ENCODE measurements around the gene VCPKMT.

Gene VCPKMT

GRCh38 chr14:50070230-50070629 lies 46.1 kb downstream of the VCPKMT start:
- Histone ChIP-seq H3K9ac (ENCODE audit: low read depth in 1 of 2, low read length in 2 of 2) (no peak overlapping the region), H3K9me3 (ENCODE audit: control insufficient read depth in 1 of 2, low read length in 2 of 2) (no peaks in the 10 kb centered on the region), H3K4me3 (ENCODE audit: low read depth in 1 of 2, low read length in 2 of 2) (no peak overlapping the region), H3K27me3 (ENCODE audit: control insufficient read depth in 1 of 2, insufficient read depth in 2 of 2, low read length in 2 of 2) (no peaks in the 10 kb centered on the region), H3K27ac (ENCODE audit: low read depth, low read length) (no peak overlapping the region), H3K36me3 (ENCODE audit: control insufficient read depth in 1 of 2, insufficient read depth in 2 of 2, low read length in 2 of 2) (no peaks in the 10 kb centered on the region), H3K4me1 (ENCODE audit: control insufficient read depth in 1 of 2, insufficient read depth in 2 of 2, low read length in 2 of 2) (peaks cover 8 to 11% of the 10 kb centered on the region in 2 donors)

GRCh38 chr14:50069325-50069724 lies 47.0 kb downstream of the VCPKMT start:
- H3K4me1 ChIP-seq (ENCODE audit: control insufficient read depth in 1 of 2, insufficient read depth in 2 of 2, low read length in 2 of 2), result peaks cover 8 to 11% of the 10 kb centered on the region in 2 donors
- no peak overlapping the region for H3K4me3 ChIP-seq (ENCODE audit: low read depth in 1 of 2, low read length in 2 of 2)
- H3K27me3 ChIP-seq (ENCODE audit: control insufficient read depth in 1 of 2, insufficient read depth in 2 of 2, low read length in 2 of 2), result no peaks in the 10 kb centered on the region
- no peaks in the 10 kb centered on the region for H3K36me3 ChIP-seq (ENCODE audit: control insufficient read depth in 1 of 2, insufficient read depth in 2 of 2, low read length in 2 of 2)
- H3K9me3 ChIP-seq (ENCODE audit: control insufficient read depth in 1 of 2, low read length in 2 of 2), result no peaks in the 10 kb centered on the region
- no peak overlapping the region for H3K9ac ChIP-seq (ENCODE audit: low read depth in 1 of 2, low read length in 2 of 2)
- no peak overlapping the region for H3K27ac ChIP-seq (ENCODE audit: low read depth, low read length)

DNA sequence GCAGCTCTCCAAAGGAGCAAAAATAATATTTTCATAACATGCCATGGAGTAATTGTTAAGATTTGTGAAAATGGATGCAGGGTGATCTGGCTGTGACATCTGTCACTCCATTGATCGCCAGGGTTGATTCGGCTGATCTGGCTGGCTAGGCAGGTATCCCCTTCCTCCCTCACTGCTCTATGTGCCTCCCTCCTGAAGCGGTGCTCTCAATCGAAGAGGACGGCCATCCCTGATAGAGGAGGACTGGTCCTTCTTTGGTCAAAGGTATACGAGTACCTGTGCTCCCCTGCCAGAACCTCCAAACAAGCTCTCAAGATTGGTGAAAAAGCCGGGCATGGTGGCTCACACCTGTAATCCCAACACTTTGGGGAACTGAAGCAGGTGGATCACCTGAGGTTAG lies 47.9 kb downstream of the VCPKMT start:
- no peaks in the 10 kb centered on the region for H3K9me3 ChIP-seq (ENCODE audit: control insufficient read depth in 1 of 2, low read length in 2 of 2)
- H3K4me3 ChIP-seq (ENCODE audit: low read depth in 1 of 2, low read length in 2 of 2), result no peak overlapping the region
- no peaks in the 10 kb centered on the region for H3K36me3 ChIP-seq (ENCODE audit: control insufficient read depth in 1 of 2, insufficient read depth in 2 of 2, low read length in 2 of 2)
- no peak overlapping the region for H3K9ac ChIP-seq (ENCODE audit: low read depth in 1 of 2, low read length in 2 of 2)
- H3K4me1 ChIP-seq (ENCODE audit: control insufficient read depth in 1 of 2, insufficient read depth in 2 of 2, low read length in 2 of 2), result peaks cover 11 to 15% of the 10 kb centered on the region in 2 donors
- no peaks in the 10 kb centered on the region for H3K27me3 ChIP-seq (ENCODE audit: control insufficient read depth in 1 of 2, insufficient read depth in 2 of 2, low read length in 2 of 2)
- H3K27ac ChIP-seq (ENCODE audit: low read depth, low read length), result no peak overlapping the region

DNA sequence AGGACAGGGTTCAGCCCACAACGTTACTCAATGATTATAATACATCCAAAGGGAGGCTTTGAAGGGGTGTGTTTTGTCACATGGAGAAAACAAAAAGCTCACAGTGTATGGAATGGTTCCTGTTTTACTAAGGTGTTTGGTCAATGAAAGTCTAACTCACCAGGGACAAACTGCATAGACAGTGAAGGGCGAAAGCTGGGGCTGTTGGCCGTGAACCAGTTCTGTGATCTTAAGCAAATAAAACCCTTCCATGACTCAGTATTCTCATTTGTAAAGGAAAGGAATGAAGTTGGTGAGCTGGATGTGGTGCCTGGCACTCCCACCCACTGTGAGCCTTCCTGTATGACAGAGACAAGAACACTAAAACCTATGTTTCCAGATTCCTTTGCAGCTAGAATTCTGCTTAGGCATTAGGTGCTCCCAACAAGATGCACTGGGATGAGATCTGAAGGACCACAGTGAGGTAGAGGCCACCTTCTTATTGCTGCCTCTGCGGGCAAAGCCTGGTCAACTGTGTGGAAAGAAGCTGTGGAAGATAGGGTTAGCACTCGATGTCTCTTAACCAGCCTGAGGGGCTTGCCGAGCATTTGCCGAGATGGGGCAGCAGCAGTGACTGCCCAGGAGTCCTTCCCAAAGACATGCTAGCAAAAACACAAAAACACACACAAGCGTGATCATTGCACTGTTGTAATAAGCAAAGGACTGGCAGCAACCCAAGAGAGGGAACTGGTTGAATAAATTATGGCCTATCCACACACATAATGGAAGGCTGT lies 48.5 kb downstream of the VCPKMT start:
- no peak overlapping the region for H3K9ac ChIP-seq (ENCODE audit: low read depth in 1 of 2, low read length in 2 of 2)
- peaks cover 14 to 18% of the 10 kb centered on the region in 2 donors for H3K4me1 ChIP-seq (ENCODE audit: control insufficient read depth in 1 of 2, insufficient read depth in 2 of 2, low read length in 2 of 2)
- H3K4me3 ChIP-seq (ENCODE audit: low read depth in 1 of 2, low read length in 2 of 2), result no peak overlapping the region
- H3K27me3 ChIP-seq (ENCODE audit: control insufficient read depth in 1 of 2, insufficient read depth in 2 of 2, low read length in 2 of 2), result no peaks in the 10 kb centered on the region
- no peak overlapping the region for H3K27ac ChIP-seq (ENCODE audit: low read depth, low read length)
- no peaks in the 10 kb centered on the region for H3K36me3 ChIP-seq (ENCODE audit: control insufficient read depth in 1 of 2, insufficient read depth in 2 of 2, low read length in 2 of 2)
- H3K9me3 ChIP-seq (ENCODE audit: control insufficient read depth in 1 of 2, low read length in 2 of 2), result no peaks in the 10 kb centered on the region

DNA sequence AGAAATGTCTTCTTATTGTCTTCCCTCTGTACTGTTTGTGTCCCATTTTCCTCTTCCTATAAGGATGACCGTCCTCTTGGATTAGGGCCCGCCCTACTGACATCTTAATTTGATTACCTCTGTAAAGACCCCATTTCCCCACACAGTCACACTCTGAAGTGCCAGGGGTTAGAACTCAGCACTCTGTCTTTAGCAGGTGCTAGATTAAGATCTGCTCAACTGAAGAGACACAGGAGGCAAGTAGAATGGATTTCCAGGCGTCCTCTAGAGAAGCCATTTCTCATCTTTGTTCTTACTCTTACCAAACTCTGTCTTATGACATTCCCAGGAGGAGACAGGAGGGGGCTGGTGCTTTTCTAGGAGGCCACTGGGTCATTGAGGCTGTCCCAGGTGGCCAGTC lies 50.8 kb downstream of the VCPKMT start:
- no peaks in the 10 kb centered on the region for H3K9me3 ChIP-seq (ENCODE audit: control insufficient read depth in 1 of 2, low read length in 2 of 2)
- H3K4me3 ChIP-seq (ENCODE audit: low read depth in 1 of 2, low read length in 2 of 2), result no peak overlapping the region
- no peaks in the 10 kb centered on the region for H3K27me3 ChIP-seq (ENCODE audit: control insufficient read depth in 1 of 2, insufficient read depth in 2 of 2, low read length in 2 of 2)
- H3K36me3 ChIP-seq (ENCODE audit: control insufficient read depth in 1 of 2, insufficient read depth in 2 of 2, low read length in 2 of 2), result no peaks in the 10 kb centered on the region
- H3K4me1 ChIP-seq (ENCODE audit: control insufficient read depth in 1 of 2, insufficient read depth in 2 of 2, low read length in 2 of 2), result peaks cover 38 to 41% of the 10 kb centered on the region in 2 donors
- H3K27ac ChIP-seq (ENCODE audit: low read depth, low read length), result no peak overlapping the region
- H3K9ac ChIP-seq (ENCODE audit: low read depth in 1 of 2, low read length in 2 of 2), result no peak overlapping the region

- no peaks in the 10 kb centered on the region for H3K36me3 ChIP-seq (ENCODE audit: control insufficient read depth in 1 of 2, insufficient read depth in 2 of 2, low read length in 2 of 2)
- no peaks in the 10 kb centered on the region for H3K9me3 ChIP-seq (ENCODE audit: control insufficient read depth in 1 of 2, low read length in 2 of 2)
- H3K9ac ChIP-seq (ENCODE audit: low read depth in 1 of 2, low read length in 2 of 2), result no peak overlapping the region
- no peaks in the 10 kb centered on the region for H3K27me3 ChIP-seq (ENCODE audit: control insufficient read depth in 1 of 2, insufficient read depth in 2 of 2, low read length in 2 of 2)
- H3K4me1 ChIP-seq (ENCODE audit: control insufficient read depth in 1 of 2, insufficient read depth in 2 of 2, low read length in 2 of 2), result peaks cover 42 to 47% of the 10 kb centered on the region in 2 donors
- no peak overlapping the region for H3K27ac ChIP-seq (ENCODE audit: low read depth, low read length)
- no peak overlapping the region for H3K4me3 ChIP-seq (ENCODE audit: low read depth in 1 of 2, low read length in 2 of 2)
Observed at GRCh38 chr14:50064993-50065392, 51.4 kb downstream of the VCPKMT start.

DNA sequence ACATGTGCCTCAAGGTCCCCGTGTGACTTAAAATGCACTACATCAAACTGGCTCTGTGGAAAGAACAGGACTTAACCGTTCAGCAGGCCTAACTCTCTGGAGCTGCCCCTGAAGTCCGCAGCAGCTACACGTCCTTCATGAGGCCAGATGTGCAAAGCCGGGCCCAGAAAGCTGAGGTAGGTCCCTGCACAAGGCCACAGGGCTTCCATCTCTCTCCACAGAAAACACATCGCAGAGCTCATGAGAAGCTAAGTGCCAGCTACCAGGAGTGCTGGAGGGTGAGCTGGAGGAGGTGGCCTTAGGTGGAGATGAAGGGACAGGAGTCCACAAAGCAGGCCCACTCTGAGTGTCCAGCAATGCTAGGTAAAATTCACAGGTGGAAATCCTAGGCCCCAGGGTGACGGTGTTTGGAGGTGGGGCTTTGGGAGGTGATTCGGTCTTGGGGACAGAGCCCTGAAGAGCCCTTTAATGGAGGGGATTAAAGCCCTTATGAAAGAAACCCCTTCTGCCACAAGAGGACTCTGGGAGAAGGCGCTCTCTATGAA lies 52.4 kb downstream of the VCPKMT start:
- Histone ChIP-seq H3K4me1 (ENCODE audit: control insufficient read depth in 1 of 2, insufficient read depth in 2 of 2, low read length in 2 of 2) (peaks cover 42 to 47% of the 10 kb centered on the region in 2 donors), H3K36me3 (ENCODE audit: control insufficient read depth in 1 of 2, insufficient read depth in 2 of 2, low read length in 2 of 2) (no peaks in the 10 kb centered on the region), H3K27ac (ENCODE audit: low read depth, low read length) (no peak overlapping the region), H3K9ac (ENCODE audit: low read depth in 1 of 2, low read length in 2 of 2) (no peak overlapping the region), H3K4me3 (ENCODE audit: low read depth in 1 of 2, low read length in 2 of 2) (no peak overlapping the region), H3K9me3 (ENCODE audit: control insufficient read depth in 1 of 2, low read length in 2 of 2) (no peaks in the 10 kb centered on the region), H3K27me3 (ENCODE audit: control insufficient read depth in 1 of 2, insufficient read depth in 2 of 2, low read length in 2 of 2) (no peaks in the 10 kb centered on the region)

DNA sequence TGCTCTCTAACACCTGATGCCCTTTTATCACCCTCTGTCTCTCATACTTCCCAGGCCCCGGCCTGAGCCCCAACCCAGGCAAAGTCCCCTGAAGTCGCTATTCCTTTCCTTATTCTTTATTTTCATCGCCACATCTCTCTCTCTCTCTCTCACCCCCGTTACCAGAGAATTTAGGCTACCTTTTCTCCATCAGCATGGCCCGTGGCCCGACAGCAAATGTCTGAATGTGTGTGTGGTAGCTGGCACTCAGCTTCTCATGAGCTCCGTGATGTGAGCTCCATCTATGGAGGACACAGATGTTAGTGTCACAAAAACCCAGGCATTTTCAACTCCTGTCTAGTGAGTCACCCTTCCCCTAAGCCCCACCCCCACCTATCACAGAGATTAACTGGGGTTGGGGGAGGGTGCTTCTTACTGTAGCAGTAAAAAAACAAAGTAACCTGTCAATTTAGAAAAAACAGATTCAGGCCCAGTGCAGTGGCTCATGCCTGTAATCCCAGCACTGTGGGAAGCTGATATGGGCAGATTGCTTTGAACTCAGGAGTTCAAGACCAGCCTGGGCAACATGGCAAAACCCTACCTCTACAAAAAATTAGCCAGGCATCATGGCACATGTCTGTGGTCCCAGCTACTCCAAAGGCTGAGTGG lies 53.8 kb downstream of the VCPKMT start:
- Histone ChIP-seq H3K9ac (ENCODE audit: low read depth in 1 of 2, low read length in 2 of 2) (peak overlapping the region; percentile 27 to 48), H3K27me3 (ENCODE audit: control insufficient read depth in 1 of 2, insufficient read depth in 2 of 2, low read length in 2 of 2) (no peaks in the 10 kb centered on the region), H3K4me1 (ENCODE audit: control insufficient read depth in 1 of 2, insufficient read depth in 2 of 2, low read length in 2 of 2) (peaks cover 43 to 48% of the 10 kb centered on the region in 2 donors), H3K4me3 (ENCODE audit: low read depth in 1 of 2, low read length in 2 of 2) (peak overlapping the region in 1 of 2 donors; percentile 36), H3K27ac (ENCODE audit: low read depth, low read length) (peak overlapping the region; percentile 68), H3K9me3 (ENCODE audit: control insufficient read depth in 1 of 2, low read length in 2 of 2) (no peaks in the 10 kb centered on the region), H3K36me3 (ENCODE audit: control insufficient read depth in 1 of 2, insufficient read depth in 2 of 2, low read length in 2 of 2) (no peaks in the 10 kb centered on the region)

- Histone ChIP-seq H3K27me3 (ENCODE audit: control insufficient read depth in 1 of 2, insufficient read depth in 2 of 2, low read length in 2 of 2) (no peaks in the 10 kb centered on the region), H3K9ac (ENCODE audit: low read depth in 1 of 2, low read length in 2 of 2) (peak overlapping the region; percentile 27 to 48)
Observed at GRCh38 chr14:50061664-50062437, 54.5 kb downstream of the VCPKMT start.

More at GRCh38 chr14:50061664-50062437, 54.5 kb downstream of the VCPKMT start:
- Histone ChIP-seq H3K27ac (ENCODE audit: low read depth, low read length) (peak overlapping the region; percentile 68), H3K36me3 (ENCODE audit: control insufficient read depth in 1 of 2, insufficient read depth in 2 of 2, low read length in 2 of 2) (no peaks in the 10 kb centered on the region), H3K4me1 (ENCODE audit: control insufficient read depth in 1 of 2, insufficient read depth in 2 of 2, low read length in 2 of 2) (peaks cover 42 to 50% of the 10 kb centered on the region in 2 donors), H3K9me3 (ENCODE audit: control insufficient read depth in 1 of 2, low read length in 2 of 2) (no peaks in the 10 kb centered on the region), H3K4me3 (ENCODE audit: low read depth in 1 of 2, low read length in 2 of 2) (peak overlapping the region in 1 of 2 donors; percentile 36)

Data from duodenal mucosa (tissue), 2 donors.